Erythroblast (primary cell): ENCODE results near the gene TMBIM6.

Experiments
- DNase-seq, 2 experiments: peaks; one replicate each; lab custom pipeline; 2025; lab: John Stamatoyannopoulos, UW
- GATA1 ChIP-seq: IDR thresholded peaks from 2 replicates; pipeline ENCODE4 v1.6.1; 2011; ENCODE audit warnings: low read depth, mild to moderate bottlenecking, control low read depth, low read length, moderate library complexity
- POLR2A ChIP-seq: IDR thresholded peaks from 2 replicates; pipeline ENCODE4 v1.6.1; 2011; ENCODE audit warnings: mild to moderate bottlenecking, low read length

The TMBIM6 gene

DNA sequence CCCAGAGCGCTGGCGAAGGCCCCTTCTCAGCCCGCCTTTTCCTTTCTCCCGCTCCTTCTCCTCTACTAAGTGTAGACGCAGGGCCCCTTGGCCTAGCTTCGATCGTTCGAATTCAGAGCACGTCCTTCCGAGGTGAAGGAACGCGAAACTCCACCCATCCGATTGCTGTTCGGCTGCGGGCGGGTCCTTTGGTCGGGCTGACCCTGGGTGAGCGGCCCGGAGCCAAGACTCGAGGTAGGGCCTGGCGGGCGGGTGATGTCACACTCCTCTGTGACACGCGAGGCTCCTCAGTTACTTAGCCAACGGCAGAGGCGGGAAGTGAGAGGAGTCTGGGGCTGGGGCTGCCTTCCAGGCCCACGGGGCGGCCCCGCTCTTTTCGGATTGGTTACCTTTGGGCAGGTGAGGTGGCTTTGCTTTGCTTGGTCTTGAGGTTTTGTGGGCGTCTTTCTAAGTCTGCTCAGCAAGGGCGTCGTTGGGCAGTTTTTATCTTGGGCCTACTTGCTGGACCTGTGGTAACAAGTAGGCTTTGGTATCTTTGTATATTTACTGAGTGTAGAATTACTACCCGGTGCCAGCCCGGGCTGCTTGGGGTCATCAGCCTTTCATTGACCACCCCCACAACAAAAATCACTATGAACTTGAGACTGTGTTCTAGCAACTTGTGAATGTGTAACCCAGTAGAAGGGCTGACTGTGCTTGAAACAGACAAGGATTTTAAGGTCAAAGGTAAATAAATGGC is 694 bp downstream of the TMBIM6 start:
- DNase-seq: peak; percentile 94 to 97
- TF ChIP-seq POLR2A: no peak

DNA sequence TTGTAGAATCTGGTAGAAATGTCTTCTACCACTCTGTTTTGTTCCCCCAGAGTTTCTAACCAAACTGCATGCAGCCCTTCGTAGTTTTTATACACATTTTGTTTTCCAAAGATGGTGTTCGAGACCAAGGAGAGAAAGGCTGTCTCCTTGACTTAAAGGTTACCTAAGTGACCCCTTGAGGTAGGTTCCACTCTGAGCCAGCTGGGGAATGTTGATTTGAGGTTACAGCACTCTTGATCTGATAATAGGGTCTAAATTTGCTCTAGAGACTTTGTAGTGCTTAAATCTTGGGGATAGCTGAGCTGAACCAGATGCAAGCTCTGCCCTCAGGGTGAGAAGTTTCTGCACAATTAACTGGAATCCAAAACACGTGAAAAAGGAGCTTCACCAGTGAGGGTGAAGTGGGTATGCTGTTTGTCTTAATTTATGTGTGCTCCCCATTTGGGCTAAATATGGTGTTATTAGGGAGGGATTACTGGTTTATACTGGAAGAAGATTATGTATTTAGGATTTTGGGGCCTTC is 3.1 kb downstream of the TMBIM6 start:
- TF ChIP-seq POLR2A: no peak
- TF ChIP-seq GATA1: no peak
- peak; percentile 17 to 44 for DNase-seq

DNA sequence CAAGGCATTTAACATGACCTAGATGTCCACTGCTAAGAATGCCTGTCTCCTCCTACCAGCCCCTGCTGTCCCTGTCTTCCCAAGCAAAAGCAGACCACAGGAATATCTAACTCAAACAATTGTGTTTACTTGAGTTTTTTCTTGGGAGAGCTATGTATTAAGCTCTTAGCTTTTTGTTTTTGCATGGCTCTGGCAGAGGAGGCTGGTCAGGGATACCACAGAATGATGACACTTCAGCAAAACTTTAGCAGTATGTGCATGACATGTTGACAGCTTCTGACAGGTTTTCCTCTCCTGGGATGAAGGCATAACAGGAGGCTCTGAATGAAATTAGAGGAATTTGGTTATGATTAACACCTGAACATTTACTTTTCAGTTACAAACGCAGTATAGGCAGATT is 6.9 kb downstream of the TMBIM6 start:
- DNase-seq: peak in 1 of 2 experiments; percentile 66
- TF ChIP-seq GATA1 (no peak), POLR2A (no peak)

DNA sequence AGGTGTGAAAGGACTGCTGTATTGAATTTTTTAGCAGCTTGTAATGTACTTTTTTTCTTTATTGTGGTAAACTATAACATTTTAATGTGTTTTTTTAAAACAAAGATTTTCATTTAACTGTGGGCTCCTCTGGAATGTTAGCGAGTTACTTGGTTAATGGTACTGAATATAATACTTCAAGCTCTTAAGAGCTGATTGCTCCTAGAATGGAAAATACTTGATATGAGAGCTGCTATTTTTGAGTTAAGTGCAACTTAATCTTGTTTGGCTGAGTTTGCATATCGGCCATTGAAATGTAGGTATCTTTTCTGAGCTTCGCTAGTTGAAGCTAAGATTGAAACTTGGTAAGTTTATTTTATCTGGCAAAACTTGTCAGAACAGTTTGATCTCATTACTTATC is 7.4 kb downstream of the TMBIM6 start:
- DNase-seq: peak in 1 of 2 experiments; percentile 51
- TF ChIP-seq POLR2A: no peak
- no peak for TF ChIP-seq GATA1

DNA sequence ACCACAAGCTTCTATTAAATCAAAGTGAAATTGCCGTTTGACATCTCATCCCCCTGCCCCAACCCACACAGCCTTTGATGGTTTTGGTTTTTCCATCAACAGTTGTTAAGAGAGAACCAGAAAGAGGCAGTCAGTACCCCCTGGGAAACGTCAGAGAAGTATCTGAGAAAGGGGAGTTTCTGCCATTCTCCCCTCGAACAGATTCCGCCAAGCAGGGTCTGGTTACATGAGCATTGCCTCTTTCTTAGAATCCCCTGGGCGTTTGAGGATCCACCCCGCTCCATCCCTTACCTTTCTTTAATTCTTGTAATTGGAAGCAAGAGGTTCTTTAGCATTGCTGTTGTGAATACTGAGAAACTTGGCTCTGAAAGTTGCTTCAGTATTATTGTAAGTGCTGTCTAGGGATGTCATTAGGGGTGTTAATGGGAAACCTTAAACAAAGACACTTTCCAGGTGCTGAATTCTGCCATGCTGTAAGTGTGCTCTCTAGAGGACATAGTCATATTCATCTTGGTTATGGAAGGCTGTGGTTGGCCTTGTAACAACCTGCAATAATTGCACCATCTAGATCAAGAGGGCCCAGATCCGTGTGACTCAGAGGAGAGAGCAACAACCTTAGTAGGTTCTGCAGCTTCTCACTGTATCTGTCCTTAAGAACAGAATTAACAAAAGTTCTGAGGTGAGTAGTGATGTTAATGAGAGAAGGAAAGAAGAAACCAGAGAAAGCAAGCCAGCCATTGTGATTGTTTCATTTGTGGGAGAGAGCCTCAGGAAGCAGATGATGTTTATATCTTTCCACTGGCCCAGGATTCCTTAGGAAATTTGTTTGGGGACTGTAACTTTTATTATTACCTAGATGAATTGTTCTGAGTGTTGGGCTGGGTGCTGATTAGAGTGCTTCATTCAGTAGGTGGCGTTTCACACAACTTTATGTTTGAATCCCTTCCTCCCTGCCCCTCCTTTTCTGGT is 9.0 kb downstream of the TMBIM6 start:
- TF ChIP-seq POLR2A: no peak
- TF ChIP-seq GATA1: no peak
- peak; percentile 80 to 93 for DNase-seq

DNA sequence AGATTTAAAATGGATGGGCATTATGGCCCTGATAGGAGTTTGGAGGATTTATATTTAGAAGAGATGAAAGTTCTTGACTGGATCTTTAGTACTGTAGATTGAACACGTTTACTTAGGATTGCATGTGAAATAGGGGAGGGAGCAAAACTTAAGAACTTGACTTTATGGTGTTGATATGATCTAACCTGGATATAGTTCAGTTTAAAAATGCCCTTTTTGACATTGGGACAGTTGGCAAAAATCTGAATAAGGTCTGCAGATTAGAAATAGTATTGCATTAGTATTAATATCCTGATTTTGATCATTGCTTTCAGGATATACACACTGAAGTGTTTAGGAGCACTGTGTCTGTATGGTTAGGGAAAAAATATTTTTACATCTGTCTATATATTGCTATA is 9.6 kb downstream of the TMBIM6 start:
- TF ChIP-seq POLR2A (no peak), GATA1 (no peak)
- DNase-seq: no peak

DNA sequence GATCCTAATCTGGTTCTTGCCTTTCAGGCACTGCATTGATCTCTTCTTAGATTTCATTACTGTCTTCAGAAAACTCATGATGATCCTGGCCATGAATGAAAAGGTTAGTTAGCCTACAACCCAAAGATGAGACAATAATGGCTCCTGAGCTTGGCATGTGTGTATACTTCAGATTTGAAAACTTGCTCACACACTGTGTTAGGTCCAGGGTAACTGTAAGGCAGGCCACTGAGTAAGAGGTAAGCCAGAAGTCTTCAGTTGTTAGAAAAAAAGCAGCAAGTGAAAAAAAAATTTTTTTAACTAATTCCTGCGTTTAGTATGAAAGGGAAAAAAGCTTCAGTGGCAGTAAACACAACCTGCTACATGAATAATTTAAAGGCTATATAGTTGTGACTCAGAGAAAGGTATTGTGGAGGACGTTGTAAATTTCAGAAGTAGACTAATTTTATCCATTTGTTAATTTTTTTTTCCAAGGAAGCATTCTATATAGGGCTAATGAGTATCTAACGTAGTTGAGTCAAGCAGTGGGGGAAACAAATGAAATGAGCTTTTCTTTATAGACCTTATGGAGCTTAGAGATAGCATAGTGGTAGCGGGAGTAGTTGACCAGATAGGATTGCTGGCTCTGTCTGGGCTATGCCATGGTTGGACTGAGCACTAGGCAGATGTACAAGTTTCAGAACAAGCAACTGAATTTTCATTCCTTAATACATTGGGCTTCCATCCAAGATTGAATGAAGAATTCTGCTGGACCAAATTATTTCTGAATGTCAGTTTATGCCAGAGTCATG is 20.5 kb downstream of the TMBIM6 start:
- no peak for DNase-seq
- TF ChIP-seq GATA1: no peak
- no peak for TF ChIP-seq POLR2A

DNA sequence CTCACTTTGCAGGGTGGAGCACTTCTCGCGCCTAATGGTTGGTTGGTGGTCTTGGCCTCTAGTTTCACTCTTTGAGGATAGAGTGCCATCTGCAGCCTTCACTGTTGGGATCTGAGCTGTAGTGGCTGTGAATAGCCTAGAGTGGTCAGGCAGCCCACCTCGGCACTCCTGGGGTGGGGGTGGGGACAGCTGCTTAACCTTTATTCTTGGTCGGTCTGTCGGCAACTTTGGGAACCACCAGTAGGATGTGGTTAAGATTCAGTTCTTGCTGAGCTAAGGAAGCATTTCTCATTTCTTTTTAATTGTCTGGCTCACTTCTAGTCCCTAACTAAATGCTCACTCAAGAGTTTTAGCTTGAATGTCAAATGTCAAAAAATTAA is 21.1 kb downstream of the TMBIM6 start:
- no peak for TF ChIP-seq POLR2A
- no peak for TF ChIP-seq GATA1
- no peak for DNase-seq

DNA sequence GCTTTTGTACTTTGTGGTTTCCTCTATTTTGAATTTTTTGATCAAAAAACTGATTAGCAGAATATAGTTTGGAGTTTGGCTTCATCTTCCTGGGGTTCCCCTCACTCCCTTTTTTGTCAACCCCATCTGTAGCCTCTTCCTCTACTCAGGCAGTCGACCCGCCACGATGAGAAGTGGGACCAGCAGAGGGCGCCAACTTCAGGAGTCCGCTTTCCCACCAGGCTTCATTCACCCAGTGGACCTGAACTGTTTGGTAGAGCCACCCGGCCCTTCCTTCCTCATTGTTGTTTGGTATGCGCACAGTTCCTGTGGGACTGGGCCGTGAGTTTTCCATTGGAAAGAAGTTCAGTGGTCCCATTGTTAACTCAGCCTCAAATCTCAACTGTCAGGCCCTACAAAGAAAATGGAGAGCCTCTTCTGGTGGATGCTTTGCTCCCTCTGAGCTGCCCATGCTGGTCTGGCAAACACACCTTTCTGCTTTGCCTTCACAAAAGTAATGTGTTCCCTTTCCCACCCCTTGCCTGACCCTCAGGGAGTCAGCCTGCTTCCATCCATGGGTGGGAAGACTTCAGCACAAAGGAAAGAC is 21.7 kb downstream of the TMBIM6 start:
- TF ChIP-seq GATA1 (no peak), POLR2A (no peak)
- DNase-seq: peak; percentile 69 to 84

DNA sequence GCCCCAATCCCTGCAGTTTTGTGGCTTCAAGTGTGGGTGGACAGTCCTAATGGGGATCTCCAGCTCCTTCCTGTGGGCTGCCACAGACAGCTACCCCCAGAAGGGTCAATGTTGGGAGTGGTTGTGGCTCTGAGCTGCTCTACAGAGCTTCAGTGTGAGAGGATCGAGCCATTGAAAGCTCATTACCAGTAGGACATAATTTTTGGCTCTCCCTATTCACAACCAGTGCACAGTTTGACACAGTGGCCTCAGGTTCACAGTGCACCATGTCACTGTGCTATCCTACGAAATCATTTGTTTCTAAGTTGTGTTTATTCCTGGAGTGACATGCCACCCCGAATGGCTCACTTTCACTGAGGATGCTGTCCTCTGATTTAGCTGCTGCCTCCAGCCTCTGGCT is 22.8 kb downstream of the TMBIM6 start:
- no peak for TF ChIP-seq POLR2A
- TF ChIP-seq GATA1: no peak
- no peak for DNase-seq

DNA sequence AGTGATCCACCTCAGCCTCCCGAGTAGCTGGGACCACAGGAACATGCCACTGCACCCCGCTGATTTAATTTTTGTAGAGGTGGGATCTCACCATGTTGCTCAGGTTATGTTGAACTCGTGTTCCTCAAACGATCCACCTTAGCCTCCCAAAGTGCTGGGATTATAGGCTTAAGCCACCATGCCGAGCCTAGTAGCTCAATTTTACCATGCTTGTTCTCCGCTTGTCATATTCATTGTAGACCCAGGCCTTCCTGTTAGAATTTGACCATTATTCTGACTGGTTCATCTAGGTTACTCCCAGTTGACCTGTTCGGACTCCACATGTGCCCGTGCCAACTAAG is 24.7 kb downstream of the TMBIM6 start:
- TF ChIP-seq GATA1: no peak
- TF ChIP-seq POLR2A: no peak
- no peak for DNase-seq

DNA sequence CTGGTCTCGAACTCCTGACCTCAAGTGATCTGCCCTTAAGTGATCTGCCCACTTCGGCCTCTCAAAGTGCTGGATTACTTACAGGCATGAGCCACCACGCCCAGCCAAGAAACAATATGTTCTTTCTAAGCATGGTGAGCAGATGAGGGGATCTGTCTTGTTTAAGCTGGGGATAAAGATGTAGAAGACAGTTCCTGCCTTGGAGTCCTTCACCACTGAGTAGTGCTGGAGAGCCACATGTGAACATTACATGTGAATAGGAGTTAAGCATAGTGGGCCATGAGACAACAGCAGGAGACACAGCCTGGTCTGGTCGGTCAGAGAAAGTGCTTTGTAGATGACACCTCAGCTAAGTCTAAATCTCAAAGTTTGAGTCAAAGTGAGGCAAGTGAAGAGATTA is 26.0 kb downstream of the TMBIM6 start:
- peak in 1 of 2 experiments; percentile 21 for DNase-seq
- TF ChIP-seq POLR2A: no peak
- TF ChIP-seq GATA1: no peak

DNA sequence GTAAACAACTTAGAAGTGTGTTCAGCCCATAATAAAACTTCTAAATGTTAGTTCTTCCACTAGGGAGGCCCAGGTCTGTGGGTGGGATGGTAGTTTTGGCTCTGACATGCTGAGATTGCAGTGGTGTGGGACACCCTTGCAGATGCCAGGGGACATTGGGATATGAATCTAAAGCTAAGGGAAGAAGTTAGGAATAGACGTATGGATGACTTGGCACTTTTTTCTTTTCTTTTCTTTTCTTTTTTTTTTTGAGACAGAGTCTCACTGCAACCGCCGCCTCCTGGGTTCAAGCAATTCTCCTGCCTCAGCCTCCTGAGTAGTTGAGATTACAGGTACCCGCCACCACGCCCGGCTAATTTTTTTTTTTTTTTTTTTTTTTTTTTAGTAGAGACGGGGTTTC is 31.7 kb downstream of the TMBIM6 start:
- DNase-seq: peak in 1 of 2 experiments; percentile 10
